Cardiac fibroblast (primary cell): ENCODE measurements around the gene CFAP46.

ENCODE experiments used
- DNase-seq, 2 donors: peaks; one replicate each; pipeline versions ENCODE4 v3.0.0 to v3.0.0-alpha.2; 2010; ENCODE audit warnings: low read depth in 2 of 2
- H3K4me3 ChIP-seq, 2 donors: replicated peaks in 1 of 2; 1 replicate in 1 of 2; 2 replicates in 1 of 2; pipeline ENCODE4 v1.5.1; 2011; ENCODE audit warnings: low read depth in 2 of 2, low read length in 2 of 2, mild to moderate bottlenecking in 2 of 2, moderate library complexity in 1 of 2
- CTCF ChIP-seq: IDR thresholded peaks from one replicate; pipeline ENCODE4 v1.5.1; 2011; ENCODE audit warnings: low read depth, mild to moderate bottlenecking, low read length, inconsistent platforms

Gene CFAP46

GRCh38 chr10:132807621-132808049 is 134.7 kb downstream of the CFAP46 start:
- TF ChIP-seq CTCF, result no peak
- DNase-seq, result no peak
- no peak overlapping the region for H3K4me3 ChIP-seq

GRCh38 chr10:132806561-132807003 is 135.8 kb downstream of the CFAP46 start:
- no peak overlapping the region for H3K4me3 ChIP-seq
- DNase-seq, result no peak
- TF ChIP-seq CTCF, result no peak

GRCh38 chr10:132806110-132806509 is 136.3 kb downstream of the CFAP46 start:
- no peak for TF ChIP-seq CTCF
- H3K4me3 ChIP-seq, result no peak overlapping the region
- DNase-seq, result no peak

- no peak for TF ChIP-seq CTCF
- no peak overlapping the region for H3K4me3 ChIP-seq
- DNase-seq, result no peak
These were observed 136.8 kb downstream of the CFAP46 start for GRCh38 chr10:132805599-132805998.

- no peak for TF ChIP-seq CTCF
- no peak overlapping the region for H3K4me3 ChIP-seq
- DNase-seq, result no peak
These were observed 137.5 kb downstream of the CFAP46 start for GRCh38 chr10:132804785-132805426.

- no peak overlapping the region for H3K4me3 ChIP-seq
- no peak for TF ChIP-seq CTCF
- DNase-seq, result no peak
These were observed 138.1 kb downstream of the CFAP46 start for GRCh38 chr10:132804287-132804686.
